ENCODE results near the gene ZNF396.

GRCh38 chr18:35422237-35422636, 45.1 kb upstream of the ZNF396 start:
- TF ChIP-seq, protein P1, sequence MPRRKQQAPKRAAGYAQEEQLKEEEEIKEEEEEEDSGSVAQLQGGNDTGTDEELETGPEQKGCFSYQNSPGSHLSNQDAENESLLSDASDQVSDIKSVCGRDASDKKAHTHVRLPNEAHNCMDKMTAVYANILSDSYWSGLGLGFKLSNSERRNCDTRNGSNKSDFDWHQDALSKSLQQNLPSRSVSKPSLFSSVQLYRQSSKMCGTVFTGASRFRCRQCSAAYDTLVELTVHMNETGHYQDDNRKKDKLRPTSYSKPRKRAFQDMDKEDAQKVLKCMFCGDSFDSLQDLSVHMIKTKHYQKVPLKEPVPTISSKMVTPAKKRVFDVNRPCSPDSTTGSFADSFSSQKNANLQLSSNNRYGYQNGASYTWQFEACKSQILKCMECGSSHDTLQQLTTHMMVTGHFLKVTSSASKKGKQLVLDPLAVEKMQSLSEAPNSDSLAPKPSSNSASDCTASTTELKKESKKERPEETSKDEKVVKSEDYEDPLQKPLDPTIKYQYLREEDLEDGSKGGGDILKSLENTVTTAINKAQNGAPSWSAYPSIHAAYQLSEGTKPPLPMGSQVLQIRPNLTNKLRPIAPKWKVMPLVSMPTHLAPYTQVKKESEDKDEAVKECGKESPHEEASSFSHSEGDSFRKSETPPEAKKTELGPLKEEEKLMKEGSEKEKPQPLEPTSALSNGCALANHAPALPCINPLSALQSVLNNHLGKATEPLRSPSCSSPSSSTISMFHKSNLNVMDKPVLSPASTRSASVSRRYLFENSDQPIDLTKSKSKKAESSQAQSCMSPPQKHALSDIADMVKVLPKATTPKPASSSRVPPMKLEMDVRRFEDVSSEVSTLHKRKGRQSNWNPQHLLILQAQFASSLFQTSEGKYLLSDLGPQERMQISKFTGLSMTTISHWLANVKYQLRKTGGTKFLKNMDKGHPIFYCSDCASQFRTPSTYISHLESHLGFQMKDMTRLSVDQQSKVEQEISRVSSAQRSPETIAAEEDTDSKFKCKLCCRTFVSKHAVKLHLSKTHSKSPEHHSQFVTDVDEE (CRISPR knock-in tag; IDR thresholded peaks at IDR 0.05) = no peak
- TF ChIP-seq PATZ1 (CRISPR knock-in tag; IDR thresholded peaks at IDR 0.05; ENCODE audit: borderline replicate concordance) = no peak
- no peak for TF ChIP-seq ZFP30 (CRISPR knock-in tag; IDR thresholded peaks at IDR 0.05)
- TF ChIP-seq ZNF8 (CRISPR knock-in tag; IDR thresholded peaks at IDR 0.05) = no peak
- TF ChIP-seq ESRRG (CRISPR knock-in tag; IDR thresholded peaks at IDR 0.05) = no peak
- no peak for TF ChIP-seq ARNTL (CRISPR knock-in tag; IDR thresholded peaks at IDR 0.05; ENCODE audit: borderline replicate concordance, low read depth)

All from SK-N-SH treated with all-trans-retinoic acid at 6 μM for 48 hours (cell line).